NCI-H2196 (cell line): Measurements from ENCODE around the gene ALK.

ENCODE experiments used
- DNase-seq: peaks from one replicate; lab custom pipeline; 2025; ENCODE audit not compliant: unreplicated experiment; lab: John Stamatoyannopoulos, UW

ALK gene

DNA sequence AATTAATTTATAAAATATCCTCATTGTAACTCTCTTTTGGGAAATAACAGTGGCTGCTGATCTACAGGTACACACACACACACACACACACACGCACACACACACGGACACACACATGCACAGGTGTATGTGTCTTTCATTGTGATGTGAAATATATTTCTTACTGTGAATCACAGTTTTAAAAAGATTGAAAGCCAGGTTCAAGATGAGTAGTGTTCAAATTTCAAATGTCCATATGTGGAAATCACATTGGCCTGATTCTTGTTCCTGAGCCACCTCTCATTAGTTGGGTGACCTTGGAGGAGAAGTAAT lies 372.4 kb downstream of the ALK start:
- DNase-seq, result no peak

DNA sequence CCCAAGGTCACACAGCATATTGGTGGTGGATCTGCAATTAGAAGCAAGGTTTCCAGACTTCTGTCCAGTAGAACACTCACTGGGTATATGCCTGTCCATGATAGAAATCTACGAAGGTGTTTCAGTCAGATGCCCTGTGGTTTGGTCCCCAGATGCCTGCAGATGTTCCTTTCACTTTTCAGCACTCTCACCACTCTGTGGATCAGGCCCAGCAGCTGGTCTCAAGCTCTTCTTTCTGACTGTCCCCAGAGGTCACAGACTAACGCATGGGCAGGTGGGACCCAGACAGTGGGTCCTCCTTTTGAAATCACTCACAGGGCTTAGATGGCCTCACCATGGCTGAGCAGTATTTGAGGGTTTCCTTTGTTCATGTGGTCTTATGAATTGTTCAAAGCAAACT lies 376.5 kb downstream of the ALK start:
- DNase-seq, result no peak

DNA sequence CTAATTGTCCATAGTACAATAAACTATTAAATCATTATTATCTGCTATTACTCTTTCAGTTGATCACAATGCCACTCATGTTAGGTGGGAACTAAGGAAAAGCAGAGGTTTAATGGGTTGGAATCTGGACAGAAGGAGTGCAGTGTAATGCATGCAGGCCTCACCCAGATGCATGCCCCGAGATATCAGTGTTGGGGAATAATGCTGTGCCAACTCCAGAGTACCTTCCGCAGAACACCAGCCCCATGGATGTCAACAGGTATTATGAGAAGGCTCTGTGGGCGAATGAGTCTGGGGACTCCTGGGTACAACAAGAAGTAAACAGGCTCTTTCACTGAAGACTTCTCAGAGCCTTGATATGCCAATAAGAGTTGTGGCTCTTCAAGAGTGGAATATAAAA lies 377.4 kb downstream of the ALK start:
- no peak for DNase-seq

DNA sequence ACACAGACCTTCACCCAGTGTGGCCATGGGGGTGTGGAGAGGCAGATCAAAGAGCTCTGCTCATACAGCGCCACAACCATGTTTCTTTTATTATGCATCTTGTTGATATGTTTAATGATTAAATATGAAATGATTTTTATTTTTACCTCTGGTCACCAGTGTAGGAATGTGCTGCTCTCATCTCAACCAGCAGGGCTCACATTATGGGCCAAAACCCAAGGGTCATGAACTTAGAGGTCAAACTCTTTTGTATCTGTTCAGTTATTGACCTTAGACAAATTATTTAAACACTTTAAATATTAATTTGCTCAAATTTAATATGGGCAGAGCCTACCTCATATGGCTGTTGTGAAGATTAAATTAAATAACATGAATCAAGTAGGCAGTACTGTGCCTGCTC lies 386.2 kb downstream of the ALK start:
- DNase-seq, result no peak

DNA sequence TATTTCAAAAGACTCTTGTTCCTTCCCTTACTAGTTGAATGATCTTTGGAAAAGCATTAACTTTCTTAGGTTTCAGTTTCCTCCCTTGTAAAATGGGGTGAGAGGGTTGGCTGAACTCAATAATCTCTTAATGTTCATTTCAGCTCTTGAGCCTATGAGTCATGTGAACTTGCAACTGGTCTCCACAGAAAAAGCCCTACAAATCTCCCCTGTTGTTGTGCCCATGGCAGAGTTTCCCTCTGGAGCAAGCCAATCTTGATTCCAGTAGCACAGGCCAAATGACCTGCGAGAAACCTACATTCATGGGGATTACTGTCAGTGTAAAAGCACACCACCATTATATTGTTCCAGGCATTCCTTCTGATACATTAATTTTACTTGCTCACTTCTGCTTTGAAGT lies 388.9 kb downstream of the ALK start:
- DNase-seq, result no peak

DNA sequence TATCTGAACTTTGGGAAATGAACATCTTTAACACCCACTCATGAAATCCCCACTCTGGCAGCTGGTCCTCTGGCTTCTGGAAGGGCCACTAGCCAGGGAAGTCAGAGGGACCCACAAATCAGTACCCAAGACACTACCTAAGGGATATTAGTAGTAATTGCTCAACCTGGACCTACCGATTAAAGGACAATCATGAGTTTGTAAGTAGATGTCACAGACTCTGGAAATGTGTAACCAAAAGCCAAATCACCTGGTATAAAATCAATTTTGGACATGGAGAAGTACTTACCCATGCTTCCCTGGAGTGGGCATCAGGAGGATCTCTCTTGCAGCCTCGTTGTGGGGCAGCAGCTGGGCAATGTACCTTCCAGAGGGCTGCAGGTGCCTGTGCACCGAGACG lies 389.8 kb downstream of the ALK start:
- DNase-seq, result no peak

DNA sequence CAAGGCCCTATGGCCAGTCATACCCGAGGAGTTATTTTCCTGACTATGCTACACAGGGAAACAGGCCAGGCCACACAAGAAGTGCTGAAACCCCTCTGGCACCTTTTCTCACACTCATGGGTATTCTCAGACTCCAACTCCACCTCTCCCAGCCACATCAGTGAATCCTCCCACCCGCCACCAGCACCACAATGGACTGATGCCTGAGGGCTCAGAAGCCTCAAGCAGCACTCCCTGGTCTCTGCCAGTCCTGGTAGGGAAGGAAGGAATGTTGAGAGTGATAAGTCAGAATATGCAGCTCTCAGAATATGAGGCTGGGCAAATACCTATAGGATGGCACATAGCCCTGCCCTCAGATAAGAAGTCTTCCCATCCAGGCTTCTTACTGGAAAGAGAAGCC lies 391.1 kb downstream of the ALK start:
- DNase-seq, result no peak

DNA sequence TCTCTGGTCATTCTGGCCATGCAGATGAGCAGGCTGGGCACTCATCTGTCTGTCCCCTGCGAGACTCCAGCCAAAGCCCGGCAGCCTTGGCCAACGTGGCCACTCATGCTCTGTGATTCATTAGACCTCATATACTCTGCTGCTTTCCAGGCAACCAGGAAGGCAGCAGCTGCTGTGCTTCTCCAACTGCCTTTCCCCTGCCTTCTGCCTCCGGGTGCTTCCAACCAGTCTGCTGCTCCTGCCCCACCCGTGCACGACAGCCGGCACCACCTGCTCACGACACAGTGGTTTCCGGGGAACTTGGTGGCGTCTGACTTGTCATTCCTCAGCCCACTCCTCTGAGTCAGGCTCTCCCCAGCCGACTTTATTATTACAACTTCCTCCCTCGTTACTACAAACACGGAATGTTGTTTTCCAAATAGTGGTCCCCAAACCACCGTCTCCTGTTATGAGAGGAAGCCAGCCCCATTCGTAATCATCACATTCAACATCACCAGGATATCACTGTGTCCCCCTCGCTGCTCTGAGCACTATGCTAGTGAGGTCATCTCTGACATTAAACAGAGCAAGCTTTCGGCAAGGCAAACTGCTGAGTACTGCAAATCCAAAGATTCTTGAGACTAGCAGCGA lies 392.4 kb downstream of the ALK start:
- no peak for DNase-seq

DNA sequence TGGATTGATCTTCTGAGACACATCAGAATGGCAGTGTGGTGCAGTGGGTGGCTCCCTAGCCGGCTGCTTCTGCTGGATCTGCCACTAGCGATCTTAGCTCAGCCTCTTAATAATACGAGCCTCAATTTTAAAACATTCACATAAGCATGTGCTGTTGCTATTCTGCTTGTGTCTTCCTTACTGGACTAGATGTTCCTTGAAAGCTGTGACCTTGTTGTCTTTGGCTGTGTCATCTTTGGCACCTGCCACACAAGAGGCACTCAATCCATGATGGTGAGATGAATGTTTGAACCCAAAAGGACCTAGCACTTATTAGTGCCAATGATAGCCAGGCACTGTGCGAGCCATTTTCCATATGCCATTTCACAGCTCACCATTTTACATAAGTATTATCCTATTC lies 393.0 kb downstream of the ALK start:
- DNase-seq, result no peak

DNA sequence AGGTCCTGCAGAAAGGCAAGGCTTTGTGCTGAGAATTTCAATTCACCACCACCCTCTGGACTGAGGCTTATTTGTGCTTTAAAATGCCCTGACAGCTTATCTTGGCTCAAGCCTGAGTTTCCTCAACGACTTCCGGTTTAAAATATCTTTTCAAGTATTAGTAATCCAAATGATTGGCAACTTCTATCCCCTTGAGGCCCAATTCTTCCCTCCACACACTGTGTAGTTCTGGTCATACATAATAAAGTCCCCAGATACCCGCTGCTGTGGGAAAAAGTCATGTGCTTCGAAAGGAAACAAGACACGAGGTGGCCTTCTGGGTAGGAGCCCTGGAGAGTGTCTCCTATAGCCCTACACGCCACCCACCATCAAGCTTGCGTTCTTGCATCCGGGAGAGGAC lies 393.4 kb downstream of the ALK start:
- no peak for DNase-seq

DNA sequence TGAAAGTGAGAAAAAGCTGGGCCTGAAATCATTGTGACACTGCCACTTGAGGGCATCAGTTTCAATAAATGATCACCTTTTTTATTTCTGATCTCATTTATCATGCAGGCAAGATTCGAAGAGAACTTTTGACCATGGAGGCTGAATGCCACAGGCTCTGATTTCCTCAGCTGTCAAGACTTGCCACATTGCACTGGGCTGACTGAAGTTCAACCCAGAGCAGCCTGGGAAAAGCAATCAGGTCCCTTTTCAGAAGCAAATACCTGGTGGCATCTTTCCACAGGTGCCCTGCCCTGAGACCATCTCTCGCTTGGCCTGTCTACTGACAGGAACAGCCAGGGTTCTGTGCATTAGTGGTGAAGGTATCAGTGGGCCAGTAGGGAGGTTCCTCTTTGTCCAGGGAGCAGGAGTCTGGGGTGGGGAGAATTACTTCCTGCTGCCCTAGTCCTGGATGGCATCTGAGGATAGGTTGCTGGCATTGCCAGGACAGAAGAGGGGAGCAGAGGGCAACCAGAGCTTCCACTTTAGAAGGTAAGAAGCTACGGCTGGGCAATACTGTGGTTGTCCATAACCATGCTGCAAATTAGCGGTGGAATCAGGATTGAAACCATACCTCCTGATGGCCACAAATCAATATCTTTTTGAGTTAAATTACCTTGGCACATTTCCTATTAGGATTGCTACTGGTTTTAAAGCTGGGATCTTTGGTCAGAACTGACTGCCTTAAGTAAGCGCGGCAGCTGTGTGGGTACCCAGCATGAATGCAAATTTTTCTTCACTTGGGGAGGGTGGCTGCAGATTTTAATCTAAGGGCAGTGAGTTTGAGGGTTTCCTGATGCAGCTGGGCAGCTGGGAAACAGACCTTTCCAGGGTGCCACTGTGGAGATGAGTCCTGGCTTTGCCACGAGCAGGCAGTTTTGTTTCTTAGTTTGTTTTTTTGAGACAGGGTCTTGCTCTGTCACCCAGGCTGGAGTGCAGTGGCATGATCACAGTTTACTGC lies 394.5 kb downstream of the ALK start:
- DNase-seq, result no peak

DNA sequence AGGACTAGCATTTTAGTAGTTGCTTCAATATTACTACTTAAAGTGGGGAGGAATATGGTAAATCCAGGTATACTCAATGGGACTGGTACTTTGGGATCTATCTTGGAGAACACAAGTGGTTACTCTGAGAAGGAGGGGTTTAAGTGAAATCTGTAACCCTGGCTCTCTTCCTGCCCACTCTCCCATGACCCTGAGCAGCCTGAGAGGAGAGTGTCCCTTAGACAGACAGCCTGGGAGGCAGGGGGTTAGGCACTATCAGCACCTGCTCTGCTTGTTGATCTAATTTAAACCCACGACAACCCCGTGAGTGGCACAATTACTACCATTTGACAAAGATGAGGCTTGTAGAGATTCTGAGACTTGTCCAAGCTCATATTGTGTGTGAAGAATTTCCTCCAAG lies 395.5 kb downstream of the ALK start:
- no peak for DNase-seq

DNA sequence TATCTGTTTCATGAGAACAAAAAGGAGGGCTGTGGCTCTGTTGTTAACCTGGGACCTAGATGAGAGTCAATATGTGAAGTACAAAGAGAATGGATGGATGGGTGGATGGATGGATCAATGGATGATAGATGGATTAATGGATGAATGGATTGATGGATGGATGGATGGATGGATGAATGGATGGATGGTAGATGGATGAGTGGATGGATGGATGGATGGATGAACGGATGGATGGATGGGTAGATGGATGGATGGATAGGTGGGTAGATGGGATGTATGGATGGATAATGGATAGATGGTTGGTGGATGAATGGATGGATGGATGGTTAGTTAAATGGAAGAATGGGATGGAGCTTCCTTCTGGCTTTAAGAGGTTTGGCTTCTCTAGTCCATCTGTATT lies 396.7 kb downstream of the ALK start:
- DNase-seq, result no peak

DNA sequence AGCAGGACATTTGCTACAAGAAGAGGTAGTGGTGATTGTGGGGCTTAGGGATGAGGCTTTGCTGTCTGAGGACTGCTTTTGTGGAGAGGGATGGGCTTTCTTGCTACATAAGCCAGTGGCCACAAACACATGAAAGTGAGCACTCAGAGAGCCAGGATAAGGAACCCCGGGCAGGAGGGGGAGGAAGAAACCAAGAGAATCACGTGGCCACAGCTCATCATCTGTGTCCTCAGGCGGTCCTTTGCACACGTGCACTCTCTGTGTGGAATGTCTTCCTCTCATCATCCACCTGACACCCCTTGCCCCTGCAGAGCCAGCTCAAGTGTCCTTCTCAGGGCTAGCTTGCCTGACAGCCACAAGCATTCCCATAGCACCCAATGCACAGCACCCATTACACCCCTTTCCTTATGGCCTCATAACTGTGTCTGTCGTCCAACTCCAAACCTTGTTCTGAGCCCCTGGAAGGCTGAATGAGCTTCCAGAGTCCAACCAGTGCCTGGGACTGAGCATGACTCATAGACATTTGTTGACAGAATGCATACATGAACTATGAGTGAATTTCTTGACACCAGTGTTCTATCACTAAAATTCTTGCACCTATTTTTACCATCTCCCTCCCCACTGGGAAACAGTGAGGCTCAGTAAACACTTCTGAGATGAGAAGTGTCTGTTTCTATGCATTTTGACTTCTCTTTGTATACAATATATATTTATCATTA lies 398.3 kb downstream of the ALK start:
- no peak for DNase-seq

DNA sequence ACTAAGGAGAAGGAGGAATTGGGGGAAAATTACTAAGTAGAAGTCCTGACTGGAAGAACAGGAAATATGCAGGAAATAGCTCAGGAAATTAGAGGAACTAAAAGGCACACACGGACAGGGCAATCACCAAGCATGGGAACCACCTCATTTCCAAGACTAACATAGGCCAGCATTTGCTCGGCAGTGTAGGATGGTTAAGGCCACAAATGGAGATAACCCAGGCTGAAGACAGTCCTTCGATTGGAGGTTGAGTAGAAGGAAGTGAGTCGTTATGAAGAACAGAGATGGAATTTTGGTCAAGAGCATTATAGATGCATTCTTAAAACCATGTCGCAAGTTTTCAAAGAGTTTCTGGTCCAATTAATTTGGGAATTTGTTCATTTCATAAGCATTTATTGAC lies 401.4 kb downstream of the ALK start:
- DNase-seq, result no peak

DNA sequence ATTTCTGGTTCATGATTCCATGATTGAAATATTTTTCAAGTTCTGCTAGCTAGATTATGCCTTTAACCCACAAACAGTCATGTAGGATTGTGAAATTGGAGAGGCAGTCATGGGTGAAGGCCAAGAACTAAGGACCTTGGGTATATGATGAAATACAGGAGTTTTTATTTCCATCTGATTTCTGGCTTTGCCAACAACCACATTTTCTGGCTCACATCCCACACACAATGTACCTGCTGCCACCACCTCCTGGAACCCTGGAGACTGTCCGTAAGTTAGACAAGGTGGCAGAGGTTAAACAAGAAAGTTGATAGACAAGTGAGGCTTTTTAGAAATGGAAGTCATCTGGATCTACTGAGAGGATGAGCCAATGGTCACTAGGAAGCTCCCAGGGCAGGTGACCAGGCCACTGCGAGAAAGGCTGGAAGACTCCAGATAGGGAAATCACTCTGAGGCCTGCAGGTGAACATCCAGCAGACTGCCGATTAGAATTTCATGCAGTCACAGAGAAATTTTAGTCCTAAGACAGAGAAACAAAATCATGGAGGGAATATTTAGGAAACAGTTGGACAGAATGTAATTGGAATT lies 402.0 kb downstream of the ALK start:
- no peak for DNase-seq

DNA sequence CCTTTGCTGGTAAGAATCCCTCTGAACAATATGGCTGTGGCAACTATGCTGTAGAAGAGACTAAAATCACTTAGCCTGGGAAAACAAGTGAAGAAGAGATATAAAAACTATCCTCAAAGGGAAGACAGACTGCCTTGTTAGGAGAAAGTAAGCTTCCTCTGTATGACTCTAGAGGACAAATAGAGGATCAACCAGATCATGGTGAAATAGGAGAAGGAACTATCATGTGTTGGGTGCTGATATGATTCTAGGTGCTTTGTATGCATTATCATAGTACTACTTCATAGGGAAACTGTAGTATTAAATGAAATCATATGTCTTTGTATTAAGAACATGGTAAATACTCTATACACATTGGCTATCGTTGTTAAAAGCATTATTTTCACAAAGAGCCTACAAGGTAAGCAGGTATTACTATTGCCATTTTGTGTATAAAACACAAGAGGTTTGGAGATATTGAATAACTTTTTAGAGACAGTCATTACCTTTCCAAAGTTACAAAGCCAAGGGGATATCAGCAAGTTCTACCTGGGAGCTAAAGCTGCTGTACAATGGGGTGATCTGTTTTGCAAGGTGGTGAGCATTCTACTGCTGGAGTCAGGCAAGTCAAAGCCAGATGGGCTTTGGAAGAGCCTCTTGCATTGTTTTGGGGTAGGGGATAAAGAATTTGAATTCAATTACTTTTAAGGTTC lies 402.6 kb downstream of the ALK start:
- DNase-seq, result no peak

DNA sequence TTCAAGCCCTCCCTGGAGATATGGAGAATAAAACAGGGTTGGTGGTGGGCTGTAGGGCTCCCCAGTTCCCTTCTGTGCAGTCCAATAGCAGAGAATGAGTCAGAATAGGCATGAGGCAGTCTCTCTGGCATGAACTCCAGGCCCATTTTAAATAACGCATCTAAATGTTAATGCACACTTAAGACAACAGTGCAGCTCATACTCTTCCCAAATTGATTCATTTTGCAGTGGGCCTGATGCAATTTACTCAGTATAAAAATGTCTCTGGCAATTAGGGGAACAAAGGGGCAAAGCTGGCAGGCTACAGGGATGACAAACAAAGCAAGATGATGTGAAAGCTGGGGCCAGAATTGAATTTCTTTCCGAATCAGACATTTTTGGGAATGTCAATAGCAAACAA lies 403.4 kb downstream of the ALK start:
- no peak for DNase-seq

DNA sequence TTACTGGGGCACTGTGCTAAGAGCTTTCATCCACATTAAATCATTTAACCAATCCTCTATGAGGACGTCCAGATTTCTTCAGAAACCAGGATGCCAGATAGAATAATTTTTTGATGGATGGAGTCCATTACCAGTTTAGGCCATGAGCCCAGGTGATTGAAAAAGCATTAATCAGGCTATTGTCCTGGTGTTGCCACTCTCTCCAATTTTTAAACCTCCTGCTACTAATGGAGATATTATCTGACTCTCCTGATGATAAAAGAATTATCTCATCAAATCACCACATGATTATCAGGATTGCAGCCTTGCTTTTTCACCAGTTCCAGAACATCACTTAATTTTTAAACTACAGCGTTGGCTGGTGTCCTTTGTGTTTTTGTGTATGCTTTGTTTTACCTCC lies 404.0 kb downstream of the ALK start:
- DNase-seq, result no peak

DNA sequence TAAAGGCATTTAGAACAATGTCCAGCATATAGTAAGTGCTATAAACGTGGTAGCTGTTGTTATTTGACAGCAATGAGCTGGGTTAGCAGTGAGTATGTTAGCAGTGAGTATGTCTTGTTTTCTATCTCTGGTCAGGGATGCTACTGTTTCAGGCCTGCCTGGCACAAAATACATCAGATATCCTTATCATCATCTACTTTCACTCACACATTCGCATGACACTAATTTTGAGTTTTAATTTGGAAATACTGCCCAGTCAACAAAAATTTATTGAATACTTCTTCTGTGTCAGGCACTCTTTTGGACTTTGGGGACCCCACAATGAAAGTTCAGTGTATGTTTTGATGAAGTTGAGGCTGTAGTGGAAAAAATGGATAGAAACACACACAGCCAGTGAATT lies 404.6 kb downstream of the ALK start:
- no peak for DNase-seq

DNA sequence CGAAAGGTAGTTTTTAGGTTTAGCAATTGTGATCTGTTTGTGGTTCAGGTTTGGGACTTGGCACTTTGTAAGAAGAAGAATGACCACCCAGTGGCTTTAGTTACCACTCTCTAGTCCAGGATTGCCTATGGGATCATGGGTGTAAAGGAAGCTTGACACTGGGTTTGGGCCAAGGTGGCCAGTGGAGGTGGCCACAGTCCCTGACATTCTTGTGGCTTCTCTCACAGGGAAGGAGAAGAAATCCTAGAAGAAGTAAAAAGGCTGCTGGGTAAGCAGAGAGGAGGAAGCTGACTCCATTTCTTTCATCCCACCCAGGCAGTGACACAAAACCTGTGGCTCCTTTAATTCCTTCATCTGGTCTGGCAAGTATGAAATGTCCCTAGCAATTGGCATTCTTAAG lies 411.5 kb downstream of the ALK start:
- no peak for DNase-seq
